Activated CD4-positive, alpha-beta T cell treated with anti-CD3 and anti-CD28 coated beads, Interleukin-10, Interleukin-2, amounts not matched to agents 100 ng/mL and 50 ng/mL, durations not matched to agents 16 hours and 8 hours (primary cell): ENCODE data around the gene C16orf92.

Source experiments
- DNase-seq: peaks from one replicate; pipeline ENCODE4 v3.0.0-alpha.2; 2020

C16orf92 gene

DNA sequence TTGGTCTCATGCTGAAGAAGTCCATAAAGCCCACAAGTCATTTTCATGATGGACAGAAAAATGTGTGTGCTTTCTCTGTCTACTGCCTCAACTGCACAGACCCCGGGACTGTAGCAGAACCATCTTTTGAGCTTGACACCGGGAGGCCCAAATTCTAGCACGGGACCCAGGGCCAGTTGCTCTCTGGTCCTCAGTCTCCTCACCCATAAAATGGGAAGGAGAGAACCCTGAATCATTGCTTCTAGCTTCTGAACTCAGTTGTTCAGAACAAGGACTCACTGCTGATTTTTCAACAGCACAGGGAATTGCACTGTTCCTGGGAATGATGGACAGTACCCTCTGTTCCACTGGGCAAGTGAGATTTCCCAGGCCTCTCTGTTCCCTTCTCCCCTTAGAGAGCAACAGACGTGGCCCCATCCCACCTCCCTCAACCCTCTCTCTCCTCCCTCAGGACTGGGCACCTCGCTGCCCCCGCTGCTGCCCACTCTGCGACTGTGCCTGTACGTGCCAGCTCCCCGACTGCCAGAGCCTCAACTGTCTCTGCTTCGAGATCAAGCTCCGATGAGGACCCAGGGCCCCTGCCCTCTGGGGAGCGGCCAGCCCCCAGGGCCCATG, 40.4 kb downstream of the C16orf92 start:
- DNase-seq, result no peak

DNA sequence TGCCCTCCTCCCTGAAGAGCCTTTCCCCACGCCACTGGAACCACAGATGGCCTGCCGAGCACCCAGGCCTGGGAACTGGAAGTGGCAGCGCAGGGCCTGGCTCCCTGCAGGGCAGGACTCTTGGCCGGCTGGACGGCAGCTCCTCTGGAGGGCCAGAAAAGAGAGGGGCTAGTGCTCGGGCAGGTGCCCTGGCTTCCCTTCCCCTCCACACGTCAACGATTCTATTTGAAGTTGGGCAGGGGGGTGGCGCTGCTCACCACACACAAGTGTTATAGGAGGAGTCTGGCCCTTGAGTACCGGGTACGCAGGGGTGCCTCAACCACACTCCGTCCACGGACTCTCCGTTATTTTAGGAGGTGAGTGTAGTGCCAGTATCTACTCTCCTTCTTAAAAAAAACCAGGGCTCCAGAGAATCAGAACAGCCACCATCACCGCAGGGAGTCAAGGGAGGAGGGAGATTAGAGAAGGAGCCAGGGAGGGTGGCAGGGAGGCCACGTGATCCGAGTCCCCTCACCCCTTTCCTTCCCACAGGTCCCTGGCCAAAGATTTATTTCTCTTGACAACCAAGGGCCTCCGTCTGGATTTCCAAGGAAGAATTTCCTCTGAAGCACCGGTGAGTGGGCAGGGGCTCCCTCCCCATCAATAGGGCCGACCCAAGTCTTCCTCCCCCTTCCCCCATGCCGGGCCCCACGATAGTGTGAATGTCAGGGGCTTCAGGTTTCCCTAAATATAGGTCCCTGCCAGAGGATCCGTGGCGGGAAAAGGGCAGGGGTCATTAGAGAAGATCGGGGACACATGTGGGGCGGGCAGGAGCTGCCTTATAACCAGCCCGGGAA, 41.1 kb downstream of the C16orf92 start:
- DNase-seq, result peak; percentile 86

DNA sequence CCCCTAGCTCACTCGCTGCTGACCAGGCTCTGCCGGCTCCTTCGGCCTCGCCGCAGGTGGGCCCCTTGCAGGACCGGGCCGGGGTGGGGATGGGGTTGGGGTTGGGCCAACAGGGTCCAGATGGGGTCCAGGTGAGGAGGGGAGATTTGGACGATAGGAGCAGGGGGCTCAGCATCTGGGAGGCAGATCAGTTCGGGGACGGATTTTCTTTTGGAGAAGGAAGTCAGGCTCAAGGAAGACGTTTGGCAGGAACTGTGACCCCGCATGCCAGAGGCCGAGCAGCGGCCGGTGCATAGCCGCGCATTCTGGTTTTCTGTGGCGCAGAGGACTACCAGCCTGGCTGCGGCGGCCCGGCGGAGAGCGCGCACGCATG, 41.7 kb downstream of the C16orf92 start:
- DNase-seq, result no peak

DNA sequence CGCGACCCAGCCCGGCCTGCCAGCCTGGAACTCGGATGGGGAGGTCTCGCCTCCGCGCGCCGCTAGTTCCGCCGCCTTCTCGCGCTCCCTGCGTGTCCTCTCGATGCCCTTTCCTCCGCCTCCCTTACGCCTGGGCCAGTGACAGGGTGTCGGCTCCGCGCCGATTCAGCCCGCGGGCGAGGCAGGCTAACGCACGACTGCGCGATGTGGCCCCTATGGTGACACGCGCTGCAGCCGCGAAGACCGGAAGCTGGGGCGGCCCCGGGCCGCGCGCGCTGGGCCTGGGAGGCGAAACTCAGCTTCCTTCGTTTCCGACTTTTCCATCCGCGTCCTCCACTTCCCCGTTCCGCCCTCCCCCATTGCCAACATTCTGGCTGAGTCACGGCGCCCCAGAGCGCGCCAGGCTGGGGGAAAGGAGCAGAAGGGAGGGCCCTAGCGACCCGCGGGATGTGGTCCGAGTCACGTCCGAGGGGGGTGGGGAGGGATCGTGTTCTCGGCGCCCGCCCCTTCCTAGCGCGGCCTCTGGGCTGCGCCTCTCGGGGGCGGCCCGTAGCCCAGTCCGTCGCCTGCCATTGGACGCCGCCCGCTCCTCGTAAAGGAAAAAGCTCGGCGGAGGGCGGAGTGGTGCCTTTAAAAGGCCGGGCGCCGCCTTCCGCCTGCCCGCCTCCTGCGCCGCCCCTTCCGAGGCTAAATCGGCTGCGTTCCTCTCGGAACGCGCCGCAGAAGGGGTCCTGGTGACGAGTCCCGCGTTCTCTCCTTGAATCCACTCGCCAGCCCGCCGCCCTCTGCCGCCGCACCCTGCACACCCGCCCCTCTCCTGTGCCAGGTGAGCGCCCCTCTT, 42.3 kb downstream of the C16orf92 start, which contains the start of gene ALDOA:
Gene ALDOA (plus strand): TSS at position 659 of the 841 bp plus-strand sequence. CDS start 1,138 bp downstream, outside the sequence.
- peak; percentile 98 for DNase-seq

DNA sequence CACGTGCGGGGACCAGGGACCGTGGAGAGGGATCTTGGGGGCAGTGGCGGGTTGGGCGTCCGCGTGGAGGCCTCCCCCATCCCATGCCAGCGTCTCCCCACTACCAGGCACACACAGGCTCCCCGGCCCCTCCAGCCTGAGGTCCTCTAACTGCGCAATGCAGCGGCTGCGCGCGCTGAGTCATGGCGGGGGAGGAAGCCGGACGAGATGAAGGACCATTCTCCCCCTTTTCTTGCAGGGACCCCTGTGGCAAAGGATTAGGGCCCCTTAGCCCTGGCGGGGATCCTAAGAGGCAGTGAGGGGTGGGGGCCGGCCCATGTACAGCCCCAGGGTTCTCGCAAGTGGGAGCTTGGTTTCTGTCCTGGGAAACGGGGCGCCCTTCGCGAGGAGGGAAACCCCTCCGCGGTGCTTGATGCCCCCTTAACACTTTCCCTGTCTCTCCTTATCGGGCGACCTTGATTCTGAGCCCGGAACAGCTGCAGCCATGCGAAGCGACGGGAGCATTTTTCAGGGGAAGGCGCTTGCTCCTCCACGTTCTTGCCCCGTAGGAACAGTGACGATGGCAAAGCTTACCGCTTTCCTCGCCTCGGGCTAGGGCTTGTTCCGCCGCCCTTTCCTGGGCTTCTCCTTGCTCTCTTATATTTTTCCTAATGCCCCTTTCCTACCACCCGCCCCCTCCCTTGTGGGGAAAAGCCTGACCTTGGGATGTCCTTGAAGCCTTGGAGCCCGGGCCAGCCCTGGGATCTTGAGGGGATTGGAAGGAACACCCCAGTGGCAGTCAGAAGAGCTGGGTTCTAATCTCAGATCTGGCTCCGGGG, 43.2 kb downstream of the C16orf92 start:
- no peak for DNase-seq

DNA sequence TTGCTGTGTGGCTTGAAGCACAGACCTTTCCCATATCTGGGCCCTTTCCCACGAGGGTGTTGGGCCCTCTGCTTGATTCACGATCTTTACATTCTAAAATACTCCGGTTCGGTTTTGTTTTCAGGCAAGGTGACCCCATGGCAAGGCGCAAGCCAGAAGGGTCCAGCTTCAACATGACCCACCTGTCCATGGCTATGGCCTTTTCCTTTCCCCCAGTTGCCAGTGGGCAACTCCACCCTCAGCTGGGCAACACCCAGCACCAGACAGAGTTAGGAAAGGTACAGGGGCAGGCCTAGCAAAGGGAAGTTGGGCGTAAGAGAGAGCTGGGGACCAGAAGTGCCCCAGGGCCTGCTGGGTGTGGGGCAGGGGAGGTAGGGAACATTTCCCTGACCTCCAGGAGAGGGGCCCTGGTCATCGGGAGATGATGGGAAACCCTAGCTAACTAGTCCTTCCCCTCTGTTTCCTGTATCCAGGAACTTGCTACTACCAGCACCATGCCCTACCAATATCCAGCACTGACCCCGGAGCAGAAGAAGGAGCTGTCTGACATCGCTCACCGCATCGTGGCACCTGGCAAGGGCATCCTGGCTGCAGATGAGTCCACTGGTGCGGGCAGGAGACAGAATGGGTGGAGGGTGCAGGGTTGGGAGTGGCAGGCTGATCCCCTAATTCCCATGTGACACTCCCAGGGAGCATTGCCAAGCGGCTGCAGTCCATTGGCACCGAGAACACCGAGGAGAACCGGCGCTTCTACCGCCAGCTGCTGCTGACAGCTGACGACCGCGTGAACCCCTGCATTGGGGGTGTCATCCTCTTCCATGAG, 44.0 kb downstream of the C16orf92 start:
- no peak for DNase-seq

DNA sequence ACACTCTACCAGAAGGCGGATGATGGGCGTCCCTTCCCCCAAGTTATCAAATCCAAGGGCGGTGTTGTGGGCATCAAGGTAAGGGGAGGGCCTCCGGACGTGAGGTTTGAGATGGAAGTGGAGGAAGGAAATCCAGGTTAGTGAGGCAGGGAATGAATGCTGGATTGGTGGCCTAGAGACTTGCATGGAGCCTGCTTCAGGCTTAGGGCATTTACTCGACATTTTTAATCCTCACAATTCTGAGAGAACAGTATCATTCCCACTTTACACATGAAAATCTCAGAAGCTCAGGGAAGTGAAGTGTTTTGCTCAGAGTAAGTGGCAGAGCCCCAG, 44.6 kb downstream of the C16orf92 start:
- no peak for DNase-seq

DNA sequence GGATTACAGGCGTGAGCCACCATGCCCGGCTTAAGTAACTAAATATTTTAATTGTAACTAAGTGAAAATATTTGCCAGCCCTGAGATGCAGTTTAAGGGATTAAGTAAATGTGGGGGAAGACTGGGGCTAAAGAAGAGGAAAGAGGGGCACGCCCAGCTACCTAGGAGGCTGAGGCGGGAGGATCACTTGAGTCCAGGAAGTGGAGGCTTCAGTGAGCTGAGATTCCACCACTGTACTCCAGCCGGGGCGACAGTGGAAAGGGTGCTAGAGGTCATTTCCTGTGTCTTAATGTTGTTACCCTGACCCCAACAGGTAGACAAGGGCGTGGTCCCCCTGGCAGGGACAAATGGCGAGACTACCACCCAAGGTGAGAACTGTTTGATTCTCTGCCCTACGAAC, 45.3 kb downstream of the C16orf92 start:
- no peak for DNase-seq

DNA sequence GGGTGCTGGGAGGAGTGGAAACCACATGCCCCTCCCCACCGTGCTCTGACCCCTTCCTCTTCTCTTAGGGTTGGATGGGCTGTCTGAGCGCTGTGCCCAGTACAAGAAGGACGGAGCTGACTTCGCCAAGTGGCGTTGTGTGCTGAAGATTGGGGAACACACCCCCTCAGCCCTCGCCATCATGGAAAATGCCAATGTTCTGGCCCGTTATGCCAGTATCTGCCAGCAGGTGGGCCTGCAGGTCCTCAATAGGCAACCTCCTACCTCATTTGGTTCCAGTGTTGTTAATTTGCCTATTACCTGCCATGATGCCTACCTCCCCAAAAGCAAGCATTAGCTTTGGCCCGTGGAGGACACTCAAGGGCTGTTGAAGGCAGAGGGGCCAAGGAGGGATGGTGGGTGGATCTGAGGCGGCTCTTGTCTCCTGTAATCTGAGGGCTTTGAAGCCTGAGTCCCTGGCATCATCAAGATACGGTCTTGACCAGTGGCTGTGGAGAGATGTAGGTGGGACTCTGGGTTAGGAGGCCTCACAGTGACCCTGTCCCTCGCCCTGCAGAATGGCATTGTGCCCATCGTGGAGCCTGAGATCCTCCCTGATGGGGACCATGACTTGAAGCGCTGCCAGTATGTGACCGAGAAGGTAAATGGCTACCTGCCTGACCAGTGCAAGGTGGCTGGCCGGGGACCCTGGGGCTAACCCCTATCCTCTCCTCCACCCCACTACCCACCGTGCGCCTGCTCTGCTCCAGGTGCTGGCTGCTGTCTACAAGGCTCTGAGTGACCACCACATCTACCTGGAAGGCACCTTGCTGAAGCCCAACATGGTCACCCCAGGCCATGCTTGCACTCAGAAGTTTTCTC, 46.0 kb downstream of the C16orf92 start:
- DNase-seq, result peak; percentile 48

DNA sequence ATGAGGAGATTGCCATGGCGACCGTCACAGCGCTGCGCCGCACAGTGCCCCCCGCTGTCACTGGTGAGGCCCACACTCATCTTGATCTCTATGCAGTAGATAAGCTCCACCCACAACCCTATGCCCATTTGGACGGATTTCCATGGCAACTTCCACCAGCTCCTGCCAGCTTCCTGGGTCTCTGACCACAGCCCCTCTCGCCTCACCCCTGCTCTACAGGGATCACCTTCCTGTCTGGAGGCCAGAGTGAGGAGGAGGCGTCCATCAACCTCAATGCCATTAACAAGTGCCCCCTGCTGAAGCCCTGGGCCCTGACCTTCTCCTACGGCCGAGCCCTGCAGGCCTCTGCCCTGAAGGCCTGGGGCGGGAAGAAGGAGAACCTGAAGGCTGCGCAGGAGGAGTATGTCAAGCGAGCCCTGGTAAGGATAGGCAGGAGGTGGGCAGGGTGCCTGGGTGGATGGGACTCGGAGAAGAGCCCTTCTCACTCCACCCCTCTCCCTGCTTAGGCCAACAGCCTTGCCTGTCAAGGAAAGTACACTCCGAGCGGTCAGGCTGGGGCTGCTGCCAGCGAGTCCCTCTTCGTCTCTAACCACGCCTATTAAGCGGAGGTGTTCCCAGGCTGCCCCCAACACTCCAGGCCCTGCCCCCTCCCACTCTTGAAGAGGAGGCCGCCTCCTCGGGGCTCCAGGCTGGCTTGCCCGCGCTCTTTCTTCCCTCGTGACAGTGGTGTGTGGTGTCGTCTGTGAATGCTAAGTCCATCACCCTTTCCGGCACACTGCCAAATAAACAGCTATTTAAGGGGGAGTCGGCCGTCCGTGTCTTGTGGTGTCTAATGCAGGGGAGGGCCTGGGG, 46.8 kb downstream of the C16orf92 start:
- no peak for DNase-seq

DNA sequence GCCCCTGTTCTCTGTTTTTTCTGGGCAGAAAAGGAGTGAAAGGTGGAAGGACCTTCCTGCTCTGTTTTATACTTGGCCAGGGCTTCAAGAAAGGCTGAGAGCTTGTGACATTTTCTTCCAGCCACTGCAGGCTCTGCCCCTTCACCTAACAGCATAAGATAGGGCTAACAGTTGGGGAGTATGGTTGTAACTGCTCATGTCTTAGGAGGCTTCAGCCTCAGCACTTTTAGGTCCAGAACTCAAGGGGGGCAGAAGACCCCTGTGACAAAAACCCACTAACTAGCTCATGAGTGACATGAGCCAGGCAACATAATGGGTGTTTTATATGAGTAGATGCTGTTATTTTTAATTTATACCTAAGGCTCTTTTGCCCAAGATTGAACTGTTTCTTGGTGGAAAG, 47.5 kb downstream of the C16orf92 start:
- DNase-seq, result no peak
